ENCODE data around the gene NF1. TPM values are rescaled to one million over a fixed set of nuclear protein-coding genes. Genes with fewer than 3 reads are reported as not detected.
A peak's percentile ranks its signal among the peaks of the same experiment; 100 is the strongest.
"Not testable (repeated sequence)": the region's sequence is repeated elsewhere in the genome, so short reads cannot be mapped to it uniquely, and the experiment has no call there.

Gene NF1
- total RNA-seq, 1 donor from 2014 or later, result 21.6 TPM

GRCh38 chr17:31339906-31340661 lies 245.3 kb downstream of the NF1 start:
- no peak for ATAC-seq

- ATAC-seq, result peak; percentile 35
Measured at GRCh38 chr17:31345191-31345747, 250.5 kb downstream of the NF1 start.

GRCh38 chr17:31349454-31349853 lies 254.7 kb downstream of the NF1 start:
- no peak for ATAC-seq

GRCh38 chr17:31355935-31356334 lies 261.2 kb downstream of the NF1 start:
- no peak for ATAC-seq

- no peak for ATAC-seq
Measured at GRCh38 chr17:31357091-31357490, 262.3 kb downstream of the NF1 start.

- no peak for ATAC-seq
Measured at GRCh38 chr17:31357839-31358394, 263.1 kb downstream of the NF1 start.

- no peak for ATAC-seq
Measured at GRCh38 chr17:31364012-31364411, 269.2 kb downstream of the NF1 start.

GRCh38 chr17:31366088-31366487 lies 271.3 kb downstream of the NF1 start:
- ATAC-seq, result no peak

GRCh38 chr17:31369266-31369665 lies 274.5 kb downstream of the NF1 start:
- ATAC-seq, result no peak

GRCh38 chr17:31371511-31372097 lies 276.8 kb downstream of the NF1 start:
- no peak for ATAC-seq

GRCh38 chr17:31373150-31374093 lies 278.6 kb downstream of the NF1 start:
- ATAC-seq, result peak; percentile 62

- no peak for ATAC-seq
Measured at GRCh38 chr17:31374094-31374447, 279.3 kb downstream of the NF1 start.

GRCh38 chr17:31374503-31374902 lies 279.7 kb downstream of the NF1 start:
- no peak for ATAC-seq

GRCh38 chr17:31378638-31379037 lies 283.9 kb downstream of the NF1 start:
- ATAC-seq, result no peak

- no peak for ATAC-seq
Measured at GRCh38 chr17:31379597-31380205, 284.9 kb downstream of the NF1 start.

- no peak for ATAC-seq
Measured at GRCh38 chr17:31381165-31381668, 286.4 kb downstream of the NF1 start.

GRCh38 chr17:31382668-31383275 lies 288.0 kb downstream of the NF1 start:
- not testable (repeated sequence) for ATAC-seq

GRCh38 chr17:31383488-31383887 lies 288.7 kb downstream of the NF1 start:
- ATAC-seq, result not testable (repeated sequence)

- ATAC-seq, result no peak
Measured at GRCh38 chr17:31385428-31386285, 290.9 kb downstream of the NF1 start.

- no peak for ATAC-seq
Measured at GRCh38 chr17:31386542-31387075, 291.8 kb downstream of the NF1 start.

All from esophagus mucosa (tissue), 1 donor.